Activated CD4-positive, alpha-beta T cell treated with anti-CD3 and anti-CD28 coated beads, Interleukin-2, amount 50 U/mL, for 16 hours (primary cell): ENCODE results near the gene KRT5.
"Not testable (repeated sequence)": the region's sequence is repeated elsewhere in the genome, so short reads cannot be mapped to it uniquely, and the experiment has no call there.

Experiments
- DNase-seq: peaks from one replicate; pipeline ENCODE4 v3.0.0-alpha.2; 2020

KRT5 gene

GRCh38 chr12:52493172-52493571, 27.0 kb downstream of the KRT5 start, which contains the start of gene KRT6A:
TSS of gene KRT6A (minus strand) at chr12:52493257. CDS start at chr12:52493188, 69 bp downstream.
- no peak for DNase-seq

- DNase-seq = not testable (repeated sequence)
These were observed 27.8 kb downstream of the KRT5 start for GRCh38 chr12:52492405-52492804.

- DNase-seq = not testable (repeated sequence)
These were observed 28.7 kb downstream of the KRT5 start for GRCh38 chr12:52491495-52491894.

GRCh38 chr12:52488736-52489135, 31.5 kb downstream of the KRT5 start:
- no peak for DNase-seq

- not testable (repeated sequence) for DNase-seq
These were observed 32.3 kb downstream of the KRT5 start for GRCh38 chr12:52487744-52488443.

GRCh38 chr12:52487211-52487610, 33.0 kb downstream of the KRT5 start:
- no peak for DNase-seq

GRCh38 chr12:52486166-52487105, 33.8 kb downstream of the KRT5 start:
- no peak for DNase-seq

GRCh38 chr12:52480073-52480472, 40.1 kb downstream of the KRT5 start:
- DNase-seq = no peak

GRCh38 chr12:52477651-52478050, 42.5 kb downstream of the KRT5 start:
- DNase-seq = no peak

- DNase-seq = no peak
These were observed 46.0 kb downstream of the KRT5 start for GRCh38 chr12:52474212-52474611.

GRCh38 chr12:52473768-52474167, 46.4 kb downstream of the KRT5 start, which contains the start of gene KRT6C:
TSS of gene KRT6C (minus strand) at chr12:52473805. CDS start at chr12:52473737, 68 bp downstream.
- no peak for DNase-seq

- DNase-seq = no peak
These were observed 50.3 kb downstream of the KRT5 start for GRCh38 chr12:52469853-52470252.

- no peak for DNase-seq
These were observed 55.3 kb downstream of the KRT5 start for GRCh38 chr12:52464897-52465296.
